Thymus (tissue), 11 donors: ENCODE results near the gene ELAC2. TPM values are rescaled to one million over a fixed set of nuclear protein-coding genes. Genes with fewer than 3 reads are reported as not detected.
"Not testable (repeated sequence)": the region's sequence is repeated elsewhere in the genome, so short reads cannot be mapped to it uniquely, and the experiment has no call there.

Experiments
- DNase-seq, 9 donors: peaks; one replicate each; pipeline ENCODE4 v3.0.0-alpha.2; 2013; ENCODE audit warnings: low spot score in 9 of 9, low read depth in 6 of 9, missing footprints in 1 of 9
- H3K27ac ChIP-seq, 2 donors: one replicate each; pipeline ENCODE4 v1.5.1; 2013; ENCODE audit warnings: control low read depth in 1 of 2, low read depth in 1 of 2, low read length in 1 of 2, mild to moderate bottlenecking in 1 of 2, moderate library complexity in 1 of 2
- H3K27me3 ChIP-seq, 2 donors: one replicate each; pipeline ENCODE4 v1.5.1; 2013; ENCODE audit warnings: low read length in 1 of 2; ENCODE audit not compliant: control insufficient read depth in 2 of 2, insufficient read depth in 1 of 2
- H3K36me3 ChIP-seq, 2 donors: one replicate each; pipeline ENCODE4 v1.5.1; 2013; ENCODE audit warnings: low read length in 1 of 2, mild to moderate bottlenecking in 1 of 2, moderate library complexity in 1 of 2; ENCODE audit not compliant: control insufficient read depth in 2 of 2, insufficient read depth in 2 of 2
- H3K4me1 ChIP-seq, 2 donors: one replicate each; pipeline ENCODE4 v1.5.1; 2013; ENCODE audit warnings: low read length in 2 of 2; ENCODE audit not compliant: control insufficient read depth in 2 of 2, insufficient read depth in 2 of 2
- H3K4me3 ChIP-seq, 2 donors: one replicate each; pipeline ENCODE4 v1.5.1; 2013; ENCODE audit warnings: low read length in 2 of 2, control low read depth in 1 of 2, mild to moderate bottlenecking in 1 of 2
- H3K9me3 ChIP-seq, 2 donors: one replicate each; pipeline ENCODE4 v1.5.1; 2013; ENCODE audit warnings: low read length in 1 of 2, mild to moderate bottlenecking in 1 of 2; ENCODE audit not compliant: control insufficient read depth in 2 of 2, insufficient read depth in 1 of 2
- WGBS: extraction: QIAGEN DNeasy Blood & Tissue Kit; methylation state at CpG from one replicate; pipeline ENCODE4 v1.1.7; 2013; 5-methylcytosine and 5-hydroxymethylcytosine counted together
- polyA plus RNA-seq: library from polyadenylated mRNA; stranded (reverse); fragments of 200-250 nt; gene quantifications from one replicate; pipeline ENCODE4 v1.2.3, GENCODE V29; 2013
- total RNA-seq: library from RNA; stranded (reverse); fragments of 120-200 nt; gene quantifications from one replicate; pipeline ENCODE4 v1.2.4, GENCODE V29; 2013
- donor health status: healthy.

ELAC2 gene
- total and polyA plus RNA-seq, 2 donors: 28.3 to 40.8 TPM

DNA sequence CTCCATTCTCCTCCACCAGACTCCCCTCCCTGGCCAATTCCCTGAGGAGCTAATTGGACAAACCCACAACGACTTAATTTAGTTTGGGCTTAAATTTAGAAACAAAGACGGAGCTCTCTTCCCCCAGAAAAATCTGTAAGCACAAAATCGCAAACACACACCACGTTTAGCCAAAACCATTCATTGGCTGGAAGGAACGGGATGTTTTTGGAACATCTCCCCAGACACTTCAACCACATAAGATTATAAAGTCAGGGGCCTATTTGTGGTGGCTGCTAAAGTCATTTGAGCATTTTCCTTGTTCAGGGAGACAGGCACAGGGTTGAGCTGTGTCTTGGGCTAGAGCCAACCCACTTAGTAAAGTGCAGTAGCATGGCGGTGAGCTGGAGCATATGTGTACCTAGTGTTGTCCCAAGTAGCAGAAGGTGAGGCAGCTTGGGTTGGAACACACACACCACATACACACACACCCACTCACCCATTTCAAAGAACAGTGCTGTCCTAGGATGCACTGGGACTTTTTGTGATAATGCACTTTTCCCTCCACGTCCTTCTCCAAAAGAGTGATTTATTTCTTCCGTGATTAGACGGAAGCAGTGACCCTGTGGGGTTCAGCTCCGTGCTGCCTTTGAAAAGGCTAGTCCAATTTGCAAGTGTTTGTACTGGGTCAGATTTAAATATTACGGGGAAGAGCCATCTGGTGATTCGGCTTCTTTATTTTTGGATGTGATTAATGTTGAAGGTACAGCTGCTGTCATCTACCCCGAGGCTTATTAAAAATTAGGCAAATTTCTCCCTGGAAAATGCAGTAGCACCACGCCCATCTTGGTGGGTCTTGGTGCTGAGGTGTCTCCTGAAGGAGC is 32.2 kb downstream of the ELAC2 start:
- H3K4me3 ChIP-seq: no peak overlapping the region
- H3K27ac ChIP-seq: no peak overlapping the region
- 87% methylated on average over 14 of the region's 14 CpGs for WGBS
- no peaks in the 10 kb centered on the region for H3K4me1 ChIP-seq
- H3K36me3 ChIP-seq: peaks cover 0 to 7% of the 10 kb centered on the region in 2 donors
- no peaks in the 10 kb centered on the region for H3K27me3 ChIP-seq
- DNase-seq: no peak
- H3K9me3 ChIP-seq: no peaks in the 10 kb centered on the region

DNA sequence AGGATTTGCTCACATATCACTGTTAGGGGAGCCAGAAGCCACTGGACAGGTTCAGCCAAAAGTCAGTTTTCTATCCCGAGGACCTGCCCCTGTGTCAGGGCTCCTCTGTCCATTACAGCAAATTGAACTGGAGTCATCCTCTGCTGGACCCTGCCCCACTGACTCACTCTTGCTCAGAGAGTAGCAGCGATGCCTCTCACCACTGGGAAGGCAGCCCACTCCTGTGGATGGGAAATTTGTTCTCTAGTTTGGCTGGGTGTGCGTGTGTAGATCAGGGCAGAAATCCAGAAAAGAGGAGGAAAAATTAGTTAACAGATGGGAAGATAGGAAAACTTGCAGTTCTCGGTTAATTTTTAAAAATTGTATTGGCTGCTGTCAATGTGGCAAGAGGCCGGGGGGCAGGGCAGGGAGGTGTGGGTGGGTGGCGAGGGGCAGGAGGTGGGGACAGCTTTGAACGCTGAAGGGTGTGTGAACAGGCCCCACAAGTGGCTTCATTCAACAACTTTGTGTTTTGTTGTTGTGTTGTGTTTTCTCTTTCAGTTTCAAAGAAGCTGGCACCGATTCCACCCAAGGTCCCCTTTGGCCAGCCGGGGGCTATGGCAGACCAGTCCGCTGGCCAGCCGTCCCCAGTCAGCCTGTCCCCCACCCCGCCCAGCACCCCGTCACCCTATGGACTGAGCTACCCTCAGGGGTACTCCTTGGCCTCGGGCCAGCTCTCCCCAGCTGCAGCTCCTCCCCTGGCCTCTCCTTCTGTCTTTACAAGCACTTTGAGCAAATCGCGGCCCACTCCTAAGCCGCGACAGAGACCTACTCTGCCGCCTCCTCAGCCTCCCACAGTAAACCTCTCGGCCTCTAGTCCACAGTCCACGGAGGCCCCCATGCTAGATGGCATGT is 33.6 kb downstream of the ELAC2 start:
- Histone ChIP-seq H3K27ac (no peak overlapping the region), H3K4me1 (no peaks in the 10 kb centered on the region), H3K4me3 (no peak overlapping the region), H3K27me3 (no peaks in the 10 kb centered on the region), H3K9me3 (no peaks in the 10 kb centered on the region), H3K36me3 (no peaks in the 10 kb centered on the region)
- no peak for DNase-seq
- WGBS: 94% methylated on average over 21 of the region's 21 CpGs

GRCh38 chr17:12982224-12982623 is 35.6 kb downstream of the ELAC2 start:
- DNase-seq: no peak
- 73% methylated on average over 6 of the region's 6 CpGs for WGBS

DNA sequence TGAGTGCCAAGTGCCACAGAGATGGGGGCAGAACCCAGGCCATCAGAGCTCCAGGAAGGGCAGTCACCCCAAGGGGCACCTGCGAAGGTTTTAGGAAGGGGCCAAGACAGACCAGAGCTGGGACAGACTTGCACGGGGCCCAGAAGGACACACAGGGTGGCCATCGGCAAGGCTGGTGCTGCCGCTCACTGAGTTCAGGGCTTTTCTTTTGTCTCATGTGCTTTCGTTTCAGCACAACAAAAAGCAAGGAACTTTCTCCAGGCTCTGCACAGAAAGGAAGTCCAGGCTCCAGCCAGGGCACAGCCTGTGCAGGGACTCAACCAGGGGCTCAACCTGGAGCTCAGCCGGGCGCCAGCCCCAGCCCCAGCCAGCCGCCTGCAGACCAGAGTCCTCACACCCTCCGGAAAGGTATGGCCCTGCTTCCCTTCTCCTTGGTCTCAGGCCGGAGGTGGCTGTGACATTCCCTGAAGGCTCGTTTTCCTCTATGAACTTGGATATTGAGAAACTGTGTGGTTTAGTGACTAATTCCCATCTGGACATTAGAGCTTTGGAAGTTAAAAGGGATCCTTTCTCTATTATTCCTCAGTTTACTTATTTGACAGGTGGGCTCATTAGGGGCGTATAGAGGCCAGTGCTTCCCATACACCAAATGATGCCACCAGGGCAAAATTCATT is 37.9 kb downstream of the ELAC2 start:
- no peaks in the 10 kb centered on the region for H3K9me3 ChIP-seq
- DNase-seq: no peak
- no peak overlapping the region for H3K27ac ChIP-seq
- H3K27me3 ChIP-seq: no peaks in the 10 kb centered on the region
- no peak overlapping the region for H3K4me3 ChIP-seq
- no peaks in the 10 kb centered on the region for H3K36me3 ChIP-seq
- WGBS: 94% methylated on average over 12 of the region's 12 CpGs
- H3K4me1 ChIP-seq: no peaks in the 10 kb centered on the region

More at GRCh38 chr17:12982224-12982623, 35.6 kb downstream of the ELAC2 start:
- H3K9me3 ChIP-seq: no peaks in the 10 kb centered on the region
- no peak overlapping the region for H3K4me3 ChIP-seq
- H3K4me1 ChIP-seq: no peaks in the 10 kb centered on the region
- H3K27me3 ChIP-seq: no peaks in the 10 kb centered on the region
- H3K27ac ChIP-seq: no peak overlapping the region
- no peaks in the 10 kb centered on the region for H3K36me3 ChIP-seq

DNA sequence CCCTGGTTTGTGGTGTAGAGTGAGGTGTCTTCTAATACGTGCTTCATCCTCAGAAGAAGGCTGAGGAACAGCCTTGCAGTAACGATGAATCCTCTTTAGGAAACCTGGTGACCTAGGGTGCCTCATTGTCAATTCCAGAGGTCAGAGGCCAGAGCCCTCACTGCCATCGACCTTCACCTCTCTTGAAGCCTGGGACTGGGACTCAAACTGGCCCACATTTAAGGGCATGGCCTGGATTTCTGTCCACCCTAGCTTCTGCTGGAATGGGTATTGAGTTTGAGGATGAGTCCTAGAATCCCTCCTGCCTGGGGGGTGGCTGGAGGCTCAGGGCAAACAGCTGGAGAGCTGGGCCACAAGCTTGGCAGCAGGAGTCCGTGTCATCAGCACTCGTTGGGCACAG is 38.6 kb downstream of the ELAC2 start:
- no peaks in the 10 kb centered on the region for H3K4me1 ChIP-seq
- WGBS: 94% methylated on average over 5 of the region's 5 CpGs
- DNase-seq: no peak
- no peak overlapping the region for H3K27ac ChIP-seq
- no peaks in the 10 kb centered on the region for H3K36me3 ChIP-seq
- H3K9me3 ChIP-seq: no peaks in the 10 kb centered on the region
- no peak overlapping the region for H3K4me3 ChIP-seq
- peaks cover under 1 to 2% of the 10 kb centered on the region in 2 donors for H3K27me3 ChIP-seq

DNA sequence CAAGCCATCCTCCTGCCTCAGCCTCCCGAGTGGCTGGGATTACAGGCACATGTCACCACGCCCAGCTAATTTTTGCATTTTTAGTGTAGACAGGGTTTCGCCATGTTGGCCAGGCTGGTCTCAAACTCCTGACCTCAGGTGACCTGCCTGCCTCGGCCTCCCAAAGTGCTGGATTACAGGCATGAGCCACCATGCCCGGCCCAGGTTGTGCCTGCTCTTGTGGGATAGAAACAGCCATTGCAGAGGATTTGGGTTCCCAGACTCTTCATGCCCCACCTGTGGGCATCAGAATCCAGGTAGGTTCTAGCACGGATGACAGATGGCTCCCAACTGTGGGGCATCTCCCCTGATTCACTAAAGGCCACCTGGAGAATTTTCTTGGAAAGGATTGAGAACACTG is 39.0 kb downstream of the ELAC2 start:
- not testable (repeated sequence) for H3K36me3 ChIP-seq, H3K4me1 ChIP-seq, DNase-seq, H3K4me3 ChIP-seq, H3K27ac ChIP-seq, H3K27me3 ChIP-seq, H3K9me3 ChIP-seq
- 97% methylated on average over 6 of the region's 6 CpGs for WGBS

DNA sequence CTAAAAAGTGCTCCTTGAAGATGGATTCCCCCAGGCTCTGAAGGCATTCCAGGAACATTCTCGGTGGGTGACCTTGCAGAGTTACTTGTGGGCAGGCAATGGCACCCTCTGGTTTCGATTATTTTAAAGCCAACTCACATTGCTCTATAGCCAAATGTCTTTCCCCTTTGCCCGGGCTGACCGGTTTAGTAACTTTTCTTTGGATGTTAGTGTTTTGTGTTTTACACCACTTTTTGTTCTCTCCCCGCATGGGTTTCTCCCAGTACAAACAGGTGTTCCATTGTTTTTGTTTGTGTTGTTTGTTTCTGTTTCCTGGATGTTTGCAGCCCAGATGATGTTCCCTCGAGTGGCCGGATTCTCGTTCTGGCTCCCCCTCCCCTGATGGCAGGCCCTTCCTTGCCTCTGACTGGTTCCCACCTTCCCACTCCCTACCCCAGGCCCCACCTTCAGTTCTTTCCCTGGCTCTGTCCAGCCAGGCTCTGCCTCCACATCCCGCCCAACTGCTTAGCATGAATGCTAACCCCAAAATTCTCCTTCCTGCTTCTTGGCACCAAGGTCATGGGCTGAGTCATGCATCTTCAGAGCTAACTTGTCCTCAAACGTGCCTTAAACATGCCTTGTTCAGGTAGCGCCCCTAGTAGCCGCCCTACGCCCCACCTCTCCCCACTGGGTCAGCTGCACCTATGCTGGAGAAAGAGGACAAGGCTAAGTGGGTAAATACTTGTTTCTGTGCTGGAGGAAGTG is 40.6 kb downstream of the ELAC2 start:
- Histone ChIP-seq H3K4me1 (no peaks in the 10 kb centered on the region), H3K27ac (no peak overlapping the region), H3K9me3 (no peaks in the 10 kb centered on the region), H3K27me3 (peaks cover 7 to 13% of the 10 kb centered on the region in 2 donors), H3K4me3 (no peak overlapping the region), H3K36me3 (no peaks in the 10 kb centered on the region)
- 80% methylated on average over 13 of the region's 13 CpGs for WGBS
- no peak for DNase-seq

DNA sequence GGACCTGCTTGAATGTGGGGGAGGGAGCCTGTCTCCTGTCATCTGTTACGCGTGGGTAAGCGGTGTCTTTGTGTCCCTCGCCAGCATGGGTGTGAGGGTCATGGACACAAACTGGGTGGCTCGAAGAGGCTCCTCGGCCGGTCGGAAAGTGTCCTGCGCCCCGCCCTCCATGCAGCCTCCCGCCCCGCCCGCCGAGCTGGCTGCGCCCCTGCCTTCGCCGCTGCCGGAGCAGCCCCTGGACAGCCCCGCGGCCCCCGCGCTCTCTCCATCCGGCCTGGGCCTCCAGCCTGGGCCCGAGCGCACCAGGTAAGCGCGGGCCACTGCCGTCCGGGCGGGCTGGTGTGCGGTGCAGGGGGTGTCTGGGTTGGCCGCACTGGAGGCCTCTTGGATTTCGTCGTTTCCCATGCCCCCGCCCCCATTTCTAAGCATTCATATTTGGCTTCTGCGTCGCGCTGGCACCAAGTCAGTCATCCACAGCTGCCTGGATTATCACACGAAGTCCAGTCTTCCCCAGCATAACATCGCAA is 43.8 kb downstream of the ELAC2 start:
- DNase-seq: no peak
- no peaks in the 10 kb centered on the region for H3K36me3 ChIP-seq
- no peak overlapping the region for H3K27ac ChIP-seq
- H3K9me3 ChIP-seq: no peaks in the 10 kb centered on the region
- no peaks in the 10 kb centered on the region for H3K4me1 ChIP-seq
- no peak overlapping the region for H3K4me3 ChIP-seq
- H3K27me3 ChIP-seq: peaks cover 7 to 13% of the 10 kb centered on the region in 2 donors
- 9% methylated on average over 40 of the region's 40 CpGs for WGBS
